Caco-2 (cell line): Measurements from ENCODE around the gene CPVL. TPM values are rescaled to one million over a fixed set of nuclear protein-coding genes. Genes with fewer than 3 reads are reported as not detected.

ENCODE experiments used
- BruUV-seq: library from RNA; stranded (reverse); fragments of 400-500 nt; replicated peaks from 2 replicates; lab custom pipeline; 2021; lab: Mats Ljungman, UMichigan
- CTCF ChIA-PET: fragments of 300-600 bp; sonication (Branson Sonifier 250); formaldehyde crosslinking; loops from one replicate; lab custom pipeline; 2022; ENCODE audit warnings: antibody characterized with exemption; lab: Charles Lee
- POLR2A ChIA-PET: fragments of 300-600 bp; sonication (Branson Sonifier 250); formaldehyde crosslinking; loops from one replicate; lab custom pipeline; 2022; ENCODE audit warnings: antibody characterized with exemption; lab: Charles Lee
- DNase-seq, 2 experiments: peaks; one replicate each; pipeline versions ENCODE4 v3.0.0 to v3.0.0-alpha.2; 2020 to 2022
- H3K27me3 ChIP-seq: replicated peaks from 2 replicates; pipeline ENCODE4 v1.6.0; 2011; ENCODE audit warnings: low read length; ENCODE audit not compliant: control insufficient read depth, insufficient read depth
- H3K36me3 ChIP-seq: 2 replicates; pipeline ENCODE4 v1.5.1; 2011; ENCODE audit warnings: low read length; ENCODE audit not compliant: control insufficient read depth, insufficient read depth
- H3K4me1 ChIP-seq: fragments of 250-450 bp; sonication (Bioruptor Pico); 2 replicates; pipeline ENCODE4 v1.5.1; 2020; ENCODE audit warnings: mild to moderate bottlenecking
- H3K4me3 ChIP-seq: 2 replicates; pipeline ENCODE4 v1.5.1; 2011; ENCODE audit warnings: low read depth, mild to moderate bottlenecking, control low read depth, low read length
- H3K9me3 ChIP-seq: fragments of 250-450 bp; sonication (Bioruptor Pico); 2 replicates; pipeline ENCODE4 v1.5.1; 2020; ENCODE audit warnings: mild to moderate bottlenecking, moderate library complexity
- H3K27ac Mint-ChIP-seq: one replicate; pipeline ENCODE4 v1.8.0; 2022; ENCODE audit warnings: mixed read lengths; ENCODE audit not compliant: unreplicated experiment
- H3K27me3 Mint-ChIP-seq: one replicate; pipeline ENCODE4 v1.8.0; 2022; ENCODE audit warnings: mixed read lengths; ENCODE audit not compliant: insufficient read depth, unreplicated experiment
- H3K36me3 Mint-ChIP-seq: one replicate; pipeline ENCODE4 v1.8.0; 2022; ENCODE audit warnings: mild to moderate bottlenecking, mixed read lengths; ENCODE audit not compliant: insufficient read depth, unreplicated experiment
- H3K4me1 Mint-ChIP-seq: one replicate; pipeline ENCODE4 v1.8.0; 2022; ENCODE audit warnings: low read depth, mixed read lengths; ENCODE audit not compliant: unreplicated experiment
- H3K4me3 Mint-ChIP-seq: one replicate; pipeline ENCODE4 v1.8.0; 2022; ENCODE audit warnings: mild to moderate bottlenecking, moderate library complexity, mixed read lengths; ENCODE audit not compliant: unreplicated experiment
- H3K9me3 Mint-ChIP-seq: one replicate; pipeline ENCODE4 v1.8.0; 2022; ENCODE audit warnings: mixed read lengths; ENCODE audit not compliant: unreplicated experiment
- CTCF ChIP-seq, 2 experiments: fragments of 200-600 bp in 1 of 2; IDR thresholded peaks; 1 replicate in 1 of 2; 2 replicates in 1 of 2; pipeline versions ENCODE4 v1.5.1 to v1.8.0; 2011 to 2022; ENCODE audit warnings: antibody characterized with exemption in 1 of 2, control low read depth in 1 of 2, inconsistent platforms in 1 of 2, low read depth in 1 of 2, low read length in 1 of 2, mild to moderate bottlenecking in 1 of 2, moderate library complexity in 1 of 2; ENCODE audit not compliant: insufficient read depth in 1 of 2, severe bottlenecking in 1 of 2, unreplicated experiment in 1 of 2
- intact Hi-C: fragments of 100-400 bp; cut with micrococcal nuclease; formaldehyde crosslinking; loops from one replicate; pipeline ENCODE4 v1.10.0; 2022; ENCODE audit not compliant: unreplicated experiment
- total RNA-seq: library from RNA; stranded (reverse); gene quantifications from 2 replicates; pipeline ENCODE4 v1.2.3, GENCODE V29; 2022

CPVL gene
- total RNA-seq, 1 experiment from 2014 or later: 109 TPM

DNA sequence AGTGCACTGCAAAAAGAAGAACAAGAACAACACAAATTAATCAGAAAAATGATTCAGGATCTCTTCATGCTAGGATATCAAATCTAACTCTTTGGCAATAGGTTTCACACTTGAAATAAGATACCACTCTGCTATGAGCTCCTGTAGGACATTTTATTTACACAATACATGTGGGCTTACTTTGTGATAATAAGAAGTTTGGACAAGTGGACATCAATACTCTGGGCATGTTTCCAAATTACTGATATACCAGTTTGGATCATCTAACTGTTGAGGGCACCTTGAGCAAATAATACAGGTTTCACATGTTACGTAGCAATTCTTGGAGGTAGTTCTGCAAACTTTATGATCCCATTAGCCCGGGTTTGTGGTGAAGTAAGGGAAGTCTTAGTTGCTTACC lies 59.8 kb downstream of the CPVL start:
- intact Hi-C loops: no loop called here
- no peaks in the 10 kb centered on the region for H3K27me3 Mint-ChIP-seq
- CTCF ChIA-PET: no interaction called here
- H3K4me1 Mint-ChIP-seq: no peaks in the 10 kb centered on the region
- H3K27me3 ChIP-seq: no peaks in the 10 kb centered on the region
- peaks cover 18% of the 10 kb centered on the region for H3K36me3 Mint-ChIP-seq
- H3K9me3 Mint-ChIP-seq: no peaks in the 10 kb centered on the region
- TF ChIP-seq CTCF (IDR thresholded peaks at IDR 0.05; ENCODE audit: insufficient read depth in 1 of 2, low read depth in 1 of 2, low read length in 1 of 2, severe bottlenecking in 1 of 2, unreplicated experiment in 1 of 2): no peak
- BruUV-seq: no TSS peak
- H3K4me1 ChIP-seq: no peaks in the 10 kb centered on the region
- POLR2A ChIA-PET: no interaction called here
- no peak overlapping the region for H3K4me3 ChIP-seq
- H3K4me3 Mint-ChIP-seq: no peak overlapping the region
- H3K36me3 ChIP-seq: no peaks in the 10 kb centered on the region
- no peaks in the 10 kb centered on the region for H3K9me3 ChIP-seq
- DNase-seq: no peak
- H3K27ac Mint-ChIP-seq: no peak overlapping the region

DNA sequence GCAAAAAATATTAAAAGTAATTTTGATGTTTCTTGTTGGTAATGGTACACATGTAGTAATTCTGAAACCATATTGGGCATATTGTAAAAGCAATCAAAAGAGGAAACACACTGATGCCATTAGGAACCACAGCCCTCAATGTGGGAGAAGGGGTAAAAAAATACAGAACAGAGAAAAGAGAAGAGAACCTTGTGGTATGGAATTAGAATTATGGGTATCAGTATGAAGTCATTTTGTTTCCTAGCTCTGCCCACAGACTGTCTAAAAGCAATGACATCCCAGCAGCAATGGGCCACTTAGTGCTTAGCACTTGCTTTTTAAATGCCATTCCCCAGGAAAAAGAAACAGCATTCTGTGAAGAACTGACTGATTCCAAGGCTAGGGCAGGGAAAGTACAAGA lies 61.5 kb downstream of the CPVL start:
- Mint-ChIP-seq H3K27ac (no peak overlapping the region), H3K9me3 (no peaks in the 10 kb centered on the region), H3K4me1 (no peaks in the 10 kb centered on the region), H3K4me3 (no peak overlapping the region), H3K36me3 (peaks cover 18% of the 10 kb centered on the region), H3K27me3 (no peaks in the 10 kb centered on the region)
- ChIA-PET POLR2A (no interaction called here), CTCF (no interaction called here)
- no peaks in the 10 kb centered on the region for H3K36me3 ChIP-seq
- intact Hi-C loops: no loop called here
- no peaks in the 10 kb centered on the region for H3K27me3 ChIP-seq
- no peak for TF ChIP-seq CTCF (IDR thresholded peaks at IDR 0.05; ENCODE audit: insufficient read depth in 1 of 2, low read depth in 1 of 2, low read length in 1 of 2, severe bottlenecking in 1 of 2, unreplicated experiment in 1 of 2)
- H3K4me3 ChIP-seq: no peak overlapping the region
- BruUV-seq: no TSS peak
- no peaks in the 10 kb centered on the region for H3K9me3 ChIP-seq
- H3K4me1 ChIP-seq: no peaks in the 10 kb centered on the region
- DNase-seq: no peak

GRCh38 chr7:29080803-29081202 lies 65.5 kb downstream of the CPVL start:
- ChIA-PET POLR2A (no interaction called here), CTCF (no interaction called here)
- intact Hi-C loops: no loop called here
- H3K4me3 Mint-ChIP-seq: no peak overlapping the region
- Histone ChIP-seq H3K4me1 (no peaks in the 10 kb centered on the region), H3K4me3 (no peak overlapping the region), H3K36me3 (no peaks in the 10 kb centered on the region), H3K27me3 (no peaks in the 10 kb centered on the region), H3K9me3 (no peaks in the 10 kb centered on the region)
- no peaks in the 10 kb centered on the region for H3K27me3 Mint-ChIP-seq
- no peak for TF ChIP-seq CTCF (IDR thresholded peaks at IDR 0.05; ENCODE audit: insufficient read depth in 1 of 2, low read depth in 1 of 2, low read length in 1 of 2, severe bottlenecking in 1 of 2, unreplicated experiment in 1 of 2)
- H3K4me1 Mint-ChIP-seq: no peaks in the 10 kb centered on the region
- no peak overlapping the region for H3K27ac Mint-ChIP-seq
- H3K9me3 Mint-ChIP-seq: no peaks in the 10 kb centered on the region
- no peak for DNase-seq
- no TSS peak for BruUV-seq
- H3K36me3 Mint-ChIP-seq: peaks cover 5% of the 10 kb centered on the region
